RWPE2 (cell line): ENCODE measurements around the gene ZSCAN5A.

Source experiments
- ATAC-seq: fragments of 200-7000 bp; cut with Tn5 transposase; 3 replicates; pipeline ENCODE4 v1.9.1; 2021; ENCODE audit warnings: low read depth
- DNase-seq: peaks from one replicate; pipeline ENCODE4 v3.0.0-alpha.2; 2020; ENCODE audit warnings: low spot score
- H3K27ac ChIP-seq: fragments of 450-650 bp; 2 replicates; pipeline ENCODE4 v1.5.1; 2017; ENCODE audit warnings: mild to moderate bottlenecking; ENCODE audit not compliant: poor library complexity, severe bottlenecking
- H3K27me3 ChIP-seq: fragments of 250-450 bp; sonication (Bioruptor Pico); 2 replicates; pipeline ENCODE4 v1.5.1; 2021; ENCODE audit warnings: mild to moderate bottlenecking, moderate library complexity; ENCODE audit not compliant: insufficient read depth, poor library complexity, severe bottlenecking
- H3K36me3 ChIP-seq: fragments of 250-450 bp; sonication (Bioruptor Pico); 2 replicates; pipeline ENCODE4 v1.5.1; 2020; ENCODE audit warnings: low read depth, mild to moderate bottlenecking, moderate library complexity
- H3K4me1 ChIP-seq: fragments of 250-450 bp; sonication (Bioruptor Pico); 2 replicates; pipeline ENCODE4 v1.5.1; 2021; ENCODE audit warnings: mild to moderate bottlenecking, moderate library complexity; ENCODE audit not compliant: insufficient read depth, poor library complexity, severe bottlenecking
- H3K4me3 ChIP-seq: fragments of 250-450 bp; sonication (Bioruptor Pico); 2 replicates; pipeline ENCODE4 v1.5.1; 2021; ENCODE audit warnings: mild to moderate bottlenecking, moderate library complexity; ENCODE audit not compliant: severe bottlenecking
- H3K9me3 ChIP-seq: fragments of 250-450 bp; sonication (Bioruptor Pico); 2 replicates; pipeline ENCODE4 v1.5.1; 2021; ENCODE audit warnings: mild to moderate bottlenecking, moderate library complexity; ENCODE audit not compliant: severe bottlenecking
- CTCF ChIP-seq: fragments of 450-650 bp; IDR thresholded peaks from one replicate; pipeline ENCODE4 v1.5.1; 2017; ENCODE audit warnings: mild to moderate bottlenecking, moderate library complexity; ENCODE audit not compliant: poor library complexity, severe bottlenecking

ZSCAN5A gene

DNA sequence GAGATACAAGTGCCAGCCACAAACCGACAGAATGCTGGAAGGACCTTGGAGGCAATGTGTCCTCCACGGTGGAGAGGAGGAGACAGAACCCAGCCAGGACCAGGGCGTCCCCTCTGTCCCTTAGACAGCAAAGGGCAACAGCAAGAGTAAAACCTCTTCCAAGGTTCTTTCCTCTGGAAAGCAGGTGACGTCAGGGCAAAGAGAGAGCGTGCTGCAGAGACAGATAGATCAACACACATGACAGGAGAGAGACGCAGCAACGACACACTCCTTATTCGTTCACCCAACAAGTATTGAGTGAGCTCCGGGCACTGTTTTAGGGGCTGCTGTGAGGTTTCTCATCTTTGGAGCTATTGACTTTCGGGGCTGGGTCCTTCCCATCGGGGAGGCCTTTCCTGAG is 140.1 kb downstream of the ZSCAN5A start:
- no peak for TF ChIP-seq CTCF
- Histone ChIP-seq H3K27me3 (no peaks in the 10 kb centered on the region), H3K27ac (no peak overlapping the region), H3K9me3 (no peaks in the 10 kb centered on the region), H3K4me3 (no peak overlapping the region), H3K4me1 (peaks cover 5% of the 10 kb centered on the region), H3K36me3 (no peaks in the 10 kb centered on the region)
- DNase-seq: no peak
- ATAC-seq: no peak

DNA sequence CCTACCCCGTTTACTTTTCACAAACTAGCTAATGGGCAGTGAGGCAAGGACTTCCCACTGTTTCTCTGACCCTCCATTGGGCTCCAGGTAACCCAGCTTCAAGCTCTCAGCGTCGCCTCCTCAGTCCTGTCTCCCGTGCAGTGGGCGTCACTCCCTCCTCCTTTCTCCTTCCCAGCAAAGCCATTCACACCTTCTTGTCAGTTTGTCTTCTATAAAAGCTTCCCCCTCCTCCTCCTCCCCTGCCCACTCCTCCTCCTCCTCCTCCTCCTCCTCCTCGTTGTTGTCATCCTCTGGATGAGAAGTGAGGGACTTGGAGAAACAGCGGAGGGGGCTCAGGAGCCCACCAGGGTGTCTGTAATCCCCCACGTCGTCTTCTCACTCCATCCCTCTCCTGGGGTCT is 140.6 kb downstream of the ZSCAN5A start:
- no peak overlapping the region for H3K27ac ChIP-seq
- peaks cover 5% of the 10 kb centered on the region for H3K4me1 ChIP-seq
- no peak overlapping the region for H3K4me3 ChIP-seq
- H3K27me3 ChIP-seq: no peaks in the 10 kb centered on the region
- TF ChIP-seq CTCF: no peak
- H3K9me3 ChIP-seq: no peaks in the 10 kb centered on the region
- ATAC-seq: no peak
- DNase-seq: no peak
- no peaks in the 10 kb centered on the region for H3K36me3 ChIP-seq
